Activated CD4-positive, alpha-beta T cell treated with anti-CD3 and anti-CD28 coated beads, Interleukin-2, amount 50 U/mL, for 24 hours (primary cell): ENCODE results near the gene ALLC.

Experiments
- DNase-seq, 2 donors: peaks; one replicate each; pipeline ENCODE4 v3.0.0-alpha.2; 2020; ENCODE audit warnings: low read depth in 1 of 2, low spot score in 1 of 2

The ALLC gene

GRCh38 chr2:3743951-3744555 is 86.1 kb downstream of the ALLC start:
- DNase-seq, result no peak

GRCh38 chr2:3745920-3746319 is 87.9 kb downstream of the ALLC start:
- DNase-seq, result no peak

- no peak for DNase-seq
Measured at GRCh38 chr2:3747032-3747654, 89.1 kb downstream of the ALLC start.

GRCh38 chr2:3747826-3748225 is 89.8 kb downstream of the ALLC start:
- DNase-seq, result no peak

- no peak for DNase-seq
Measured at GRCh38 chr2:3749201-3749600, 91.2 kb downstream of the ALLC start.

GRCh38 chr2:3751251-3751650 is 93.3 kb downstream of the ALLC start:
- no peak for DNase-seq

GRCh38 chr2:3751806-3752205 is 93.8 kb downstream of the ALLC start:
- no peak for DNase-seq
